HG02970 (cell line): Measurements from ENCODE around the gene FOXL1.

Experiments
- ATAC-seq: cut with Tn5 transposase; IDR thresholded peaks from one replicate; pipeline ENCODE4 v1.9.1; 2021; ENCODE audit warnings: mild to moderate bottlenecking, moderate library complexity, moderate number of reproducible peaks; ENCODE audit not compliant: unreplicated experiment, low FRiP score

FOXL1 gene

GRCh38 chr16:86598607-86599565 lies 20.5 kb downstream of the FOXL1 start:
- ATAC-seq = no peak

- ATAC-seq = no peak
Observed at GRCh38 chr16:86601356-86601755, 23.0 kb downstream of the FOXL1 start.

- no peak for ATAC-seq
Observed at GRCh38 chr16:86602521-86602920, 24.2 kb downstream of the FOXL1 start.

- no peak for ATAC-seq
Observed at GRCh38 chr16:86604436-86605193, 26.3 kb downstream of the FOXL1 start.

GRCh38 chr16:86605950-86606349 lies 27.6 kb downstream of the FOXL1 start:
- no peak for ATAC-seq

GRCh38 chr16:86608301-86608747 lies 30.0 kb downstream of the FOXL1 start:
- ATAC-seq = no peak

GRCh38 chr16:86609115-86609514 lies 30.8 kb downstream of the FOXL1 start:
- ATAC-seq = no peak

GRCh38 chr16:86609661-86610060 lies 31.3 kb downstream of the FOXL1 start:
- no peak for ATAC-seq

- ATAC-seq = no peak
Observed at GRCh38 chr16:86610779-86611524, 32.6 kb downstream of the FOXL1 start.

- ATAC-seq = no peak
Observed at GRCh38 chr16:86611525-86611855, 33.1 kb downstream of the FOXL1 start.

GRCh38 chr16:86611941-86612340 lies 33.6 kb downstream of the FOXL1 start:
- no peak for ATAC-seq

- no peak for ATAC-seq
Observed at GRCh38 chr16:86614699-86615098, 36.4 kb downstream of the FOXL1 start.

- ATAC-seq = no peak
Observed at GRCh38 chr16:86616906-86617305, 38.6 kb downstream of the FOXL1 start.

GRCh38 chr16:86618431-86619238 lies 40.3 kb downstream of the FOXL1 start:
- ATAC-seq = no peak

GRCh38 chr16:86619239-86619794 lies 41.0 kb downstream of the FOXL1 start:
- ATAC-seq = no peak

- no peak for ATAC-seq
Observed at GRCh38 chr16:86620184-86620583, 41.8 kb downstream of the FOXL1 start.

GRCh38 chr16:86621966-86622365 lies 43.6 kb downstream of the FOXL1 start:
- no peak for ATAC-seq

GRCh38 chr16:86622700-86623615 lies 44.6 kb downstream of the FOXL1 start:
- no peak for ATAC-seq

GRCh38 chr16:86625029-86625428 lies 46.7 kb downstream of the FOXL1 start:
- ATAC-seq = no peak
